CD4-positive, alpha-beta T cell (primary cell): ENCODE data around the gene ITSN1. TPM values are rescaled to one million over a fixed set of nuclear protein-coding genes. Genes with fewer than 3 reads are reported as not detected.

Experiments used
- ATAC-seq: fragments of 200-7000 bp; cut with Tn5 transposase; one replicate; pipeline ENCODE4 v1.10.0; 2022; ENCODE audit warnings: mild to moderate bottlenecking; ENCODE audit not compliant: poor library complexity
- CTCF ChIA-PET: fragments of 350-600 bp; sonication (Branson Sonifier 250); formaldehyde crosslinking; loops from one replicate; lab custom pipeline; 2021; ENCODE audit warnings: antibody characterized with exemption, inconsistent platforms; lab: Charles Lee
- POLR2A ChIA-PET: fragments of 350-600 bp; sonication (Branson Sonifier 250); formaldehyde crosslinking; loops from one replicate; lab custom pipeline; 2021; ENCODE audit warnings: antibody characterized with exemption, inconsistent platforms; lab: Charles Lee
- DNase-seq, 14 experiments: peaks; one replicate each; pipeline ENCODE4 v3.0.0-alpha.2; 2013 to 2020; ENCODE audit warnings: mixed read lengths in 2 of 14
- H3K27ac ChIP-seq, 2 donors: one replicate each; pipeline versions ENCODE4 v1.5.1 to v1.7.0; 2013; ENCODE audit warnings: low read length in 2 of 2, low read depth in 1 of 2, mild to moderate bottlenecking in 1 of 2
- H3K27me3 ChIP-seq, 2 experiments: 1 replicate in 1 of 2; 2 replicates in 1 of 2; pipeline versions ENCODE4 v1.6.1 to v1.7.0; 2013; ENCODE audit warnings: low read length in 2 of 2, control low read depth in 1 of 2, mild to moderate bottlenecking in 1 of 2, moderate library complexity in 1 of 2; ENCODE audit not compliant: insufficient read depth in 2 of 2, control insufficient read depth in 1 of 2
- H3K36me3 ChIP-seq: one replicate; pipeline ENCODE4 v1.6.1; 2013; ENCODE audit warnings: low read length, control low read depth; ENCODE audit not compliant: insufficient read depth
- H3K4me1 ChIP-seq: one replicate; pipeline ENCODE4 v1.6.1; 2013; ENCODE audit warnings: low read length, control low read depth; ENCODE audit not compliant: insufficient read depth
- H3K4me3 ChIP-seq: one replicate; pipeline ENCODE4 v1.5.1; 2013; ENCODE audit warnings: mild to moderate bottlenecking, low read length, moderate library complexity
- H3K9me3 ChIP-seq, 2 experiments: 1 replicate in 1 of 2; 2 replicates in 1 of 2; pipeline versions ENCODE4 v1.6.1 to v1.7.0; 2013; ENCODE audit warnings: low read length in 2 of 2, mild to moderate bottlenecking in 2 of 2, control low read depth in 1 of 2, moderate library complexity in 1 of 2; ENCODE audit not compliant: control insufficient read depth in 1 of 2, insufficient read depth in 1 of 2
- H3K27ac Mint-ChIP-seq: one replicate; pipeline ENCODE4 v1.8.0; 2020; ENCODE audit warnings: mixed read lengths
- H3K27me3 Mint-ChIP-seq: one replicate; pipeline ENCODE4 v1.8.0; 2021; ENCODE audit warnings: mixed read lengths
- H3K36me3 Mint-ChIP-seq: one replicate; pipeline ENCODE4 v1.8.0; 2021; ENCODE audit warnings: low read depth, mixed read lengths
- H3K4me1 Mint-ChIP-seq: one replicate; pipeline ENCODE4 v1.8.0; 2021; ENCODE audit warnings: low read depth, mixed read lengths
- H3K4me3 Mint-ChIP-seq: one replicate; pipeline ENCODE4 v1.8.0; 2020; ENCODE audit warnings: mild to moderate bottlenecking, mixed read lengths
- H3K9me3 Mint-ChIP-seq: one replicate; pipeline ENCODE4 v1.8.0; 2020; ENCODE audit warnings: mixed read lengths
- CTCF ChIP-seq: fragments of 200-600 bp; IDR thresholded peaks from one replicate; pipeline ENCODE4 v1.8.0; 2022; ENCODE audit warnings: antibody characterized with exemption, mild to moderate bottlenecking
- intact Hi-C, 2 experiments: fragments of 100-400 bp; cut with DNase I in 1 of 2; cut with micrococcal nuclease in 1 of 2; formaldehyde crosslinking; loops; one replicate each; pipeline versions ENCODE4 v1.15.1 to v1.9.0; 2023 to 2025; cut with DNase I, micrococcal nuclease
- total RNA-seq, 174 experiments: library from RNA in 2 of 174; stranded (reverse) in 2 of 174; gene quantifications; one replicate each; pipeline ENCODE4 v1.2.3 and lab custom pipeline; 2021 to 2026

ITSN1 gene
- total RNA-seq, 2 experiments from 2014 or later: 2.1 to 3.0 TPM

- Histone ChIP-seq H3K4me1 (no peaks in the 10 kb centered on the region), H3K36me3 (no peaks in the 10 kb centered on the region), H3K9me3 (peaks cover 0 to 3% of the 10 kb centered on the region in 2 experiments), H3K27ac (no peak overlapping the region), H3K27me3 (no peaks in the 10 kb centered on the region), H3K4me3 (no peak overlapping the region)
- no peaks in the 10 kb centered on the region for H3K4me1 Mint-ChIP-seq
- ATAC-seq: no peak
- no peaks in the 10 kb centered on the region for H3K27me3 Mint-ChIP-seq
- no peak for DNase-seq
- H3K36me3 Mint-ChIP-seq: no peaks in the 10 kb centered on the region
- H3K4me3 Mint-ChIP-seq: no peak overlapping the region
- intact Hi-C loops: no loop called here
- no peaks in the 10 kb centered on the region for H3K9me3 Mint-ChIP-seq
- TF ChIP-seq CTCF: no peak
- ChIA-PET POLR2A (no interaction called here), CTCF (no interaction called here)
- no peak overlapping the region for H3K27ac Mint-ChIP-seq
Measured at GRCh38 chr21:33885172-33885514, 242.8 kb downstream of the ITSN1 start.

GRCh38 chr21:33886321-33886720, 244.0 kb downstream of the ITSN1 start:
- H3K9me3 Mint-ChIP-seq: no peaks in the 10 kb centered on the region
- Histone ChIP-seq H3K27ac (no peak overlapping the region), H3K4me1 (no peaks in the 10 kb centered on the region), H3K36me3 (no peaks in the 10 kb centered on the region), H3K9me3 (peaks cover 0 to 3% of the 10 kb centered on the region in 2 experiments), H3K4me3 (no peak overlapping the region), H3K27me3 (no peaks in the 10 kb centered on the region)
- H3K27me3 Mint-ChIP-seq: no peaks in the 10 kb centered on the region
- TF ChIP-seq CTCF: no peak
- intact Hi-C loops: no loop called here
- no peak overlapping the region for H3K4me3 Mint-ChIP-seq
- no peaks in the 10 kb centered on the region for H3K4me1 Mint-ChIP-seq
- DNase-seq (no peak), ATAC-seq (no peak)
- ChIA-PET POLR2A (no interaction called here), CTCF (no interaction called here)
- no peaks in the 10 kb centered on the region for H3K36me3 Mint-ChIP-seq
- H3K27ac Mint-ChIP-seq: no peak overlapping the region

GRCh38 chr21:33890187-33890586, 247.9 kb downstream of the ITSN1 start:
- ATAC-seq (no peak), DNase-seq (no peak)
- Histone ChIP-seq H3K27me3 (no peaks in the 10 kb centered on the region), H3K36me3 (no peaks in the 10 kb centered on the region), H3K9me3 (peaks cover 0 to 3% of the 10 kb centered on the region in 2 experiments), H3K4me1 (peaks cover 7% of the 10 kb centered on the region), H3K27ac (no peak overlapping the region), H3K4me3 (no peak overlapping the region)
- no peak for TF ChIP-seq CTCF
- Mint-ChIP-seq H3K27me3 (no peaks in the 10 kb centered on the region), H3K27ac (no peak overlapping the region), H3K9me3 (no peaks in the 10 kb centered on the region), H3K4me3 (no peak overlapping the region), H3K36me3 (no peaks in the 10 kb centered on the region), H3K4me1 (peaks cover 11% of the 10 kb centered on the region)
- ChIA-PET POLR2A (no interaction called here), CTCF (no interaction called here)
- intact Hi-C loops: loop anchor here in 1 of 2 experiments (10.0 kb wide), 1 partner anchor 245 kb away; the partner anchor contains the start of genes CRYZL1 and ITSN1
